AG10803 (cell line): ENCODE data around the gene KDM8.

ENCODE experiments used
- DNase-seq: peaks from one replicate; pipeline ENCODE4 v3.0.0; 2010; ENCODE audit warnings: low read depth
- H3K4me3 ChIP-seq: 2 replicates; pipeline ENCODE4 v1.5.1; 2011; ENCODE audit warnings: mild to moderate bottlenecking, low read length, control low read depth
- TF ChIP-seq, protein P1 (sequence below): conservative IDR thresholded peaks from 2 replicates; pipeline ENCODE4 v1.5.1; 2011; ENCODE audit warnings: mild to moderate bottlenecking, low read length, control low read depth, inconsistent platforms

KDM8 gene

DNA sequence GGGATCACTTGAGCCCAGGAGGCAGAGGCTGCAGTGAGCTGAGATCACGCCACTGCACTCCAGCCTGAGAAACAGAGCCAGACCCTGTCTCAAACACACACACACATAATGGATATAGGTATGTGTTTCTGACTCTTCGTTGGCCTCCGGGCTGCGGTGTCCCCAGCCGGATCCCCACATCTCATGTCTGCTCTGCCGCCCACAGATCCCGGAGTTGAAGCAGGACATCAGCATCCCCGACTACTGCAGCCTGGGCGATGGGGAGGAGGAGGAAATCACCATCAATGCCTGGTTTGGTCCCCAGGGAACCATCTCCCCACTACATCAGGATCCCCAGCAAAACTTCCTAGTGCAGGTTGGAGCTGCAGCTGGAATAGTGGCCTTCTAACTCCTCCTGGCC lies 15.4 kb downstream of the KDM8 start:
- H3K4me3 ChIP-seq: no peak overlapping the region
- TF ChIP-seq, protein P1, sequence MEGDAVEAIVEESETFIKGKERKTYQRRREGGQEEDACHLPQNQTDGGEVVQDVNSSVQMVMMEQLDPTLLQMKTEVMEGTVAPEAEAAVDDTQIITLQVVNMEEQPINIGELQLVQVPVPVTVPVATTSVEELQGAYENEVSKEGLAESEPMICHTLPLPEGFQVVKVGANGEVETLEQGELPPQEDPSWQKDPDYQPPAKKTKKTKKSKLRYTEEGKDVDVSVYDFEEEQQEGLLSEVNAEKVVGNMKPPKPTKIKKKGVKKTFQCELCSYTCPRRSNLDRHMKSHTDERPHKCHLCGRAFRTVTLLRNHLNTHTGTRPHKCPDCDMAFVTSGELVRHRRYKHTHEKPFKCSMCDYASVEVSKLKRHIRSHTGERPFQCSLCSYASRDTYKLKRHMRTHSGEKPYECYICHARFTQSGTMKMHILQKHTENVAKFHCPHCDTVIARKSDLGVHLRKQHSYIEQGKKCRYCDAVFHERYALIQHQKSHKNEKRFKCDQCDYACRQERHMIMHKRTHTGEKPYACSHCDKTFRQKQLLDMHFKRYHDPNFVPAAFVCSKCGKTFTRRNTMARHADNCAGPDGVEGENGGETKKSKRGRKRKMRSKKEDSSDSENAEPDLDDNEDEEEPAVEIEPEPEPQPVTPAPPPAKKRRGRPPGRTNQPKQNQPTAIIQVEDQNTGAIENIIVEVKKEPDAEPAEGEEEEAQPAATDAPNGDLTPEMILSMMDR: no peak
- no peak for DNase-seq

GRCh38 chr16:27219161-27219560 lies 15.8 kb downstream of the KDM8 start:
- no peak overlapping the region for H3K4me3 ChIP-seq
- TF ChIP-seq, protein P1: no peak
- no peak for DNase-seq

GRCh38 chr16:27220120-27220519 lies 16.8 kb downstream of the KDM8 start:
- DNase-seq: no peak
- TF ChIP-seq, protein P1: no peak
- H3K4me3 ChIP-seq: no peak overlapping the region

DNA sequence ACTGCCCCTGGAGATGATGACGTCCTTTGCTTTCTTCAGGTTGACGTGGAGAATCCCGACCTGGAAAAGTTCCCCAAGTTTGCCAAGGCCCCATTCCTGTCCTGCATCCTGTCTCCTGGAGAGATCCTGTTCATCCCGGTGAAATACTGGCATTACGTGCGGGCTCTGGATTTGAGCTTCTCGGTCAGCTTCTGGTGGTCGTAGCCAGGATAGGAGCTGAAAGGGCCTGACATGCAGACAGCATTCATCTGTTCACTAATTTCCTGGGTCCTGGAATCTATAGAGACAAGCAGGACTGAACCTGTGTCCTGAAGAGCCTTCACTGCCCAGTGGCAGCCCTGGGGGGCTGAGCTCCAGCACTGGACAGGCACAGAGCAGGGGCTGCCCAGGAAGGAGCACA lies 17.2 kb downstream of the KDM8 start:
- H3K4me3 ChIP-seq: no peak overlapping the region
- no peak for DNase-seq
- TF ChIP-seq, protein P1: no peak

DNA sequence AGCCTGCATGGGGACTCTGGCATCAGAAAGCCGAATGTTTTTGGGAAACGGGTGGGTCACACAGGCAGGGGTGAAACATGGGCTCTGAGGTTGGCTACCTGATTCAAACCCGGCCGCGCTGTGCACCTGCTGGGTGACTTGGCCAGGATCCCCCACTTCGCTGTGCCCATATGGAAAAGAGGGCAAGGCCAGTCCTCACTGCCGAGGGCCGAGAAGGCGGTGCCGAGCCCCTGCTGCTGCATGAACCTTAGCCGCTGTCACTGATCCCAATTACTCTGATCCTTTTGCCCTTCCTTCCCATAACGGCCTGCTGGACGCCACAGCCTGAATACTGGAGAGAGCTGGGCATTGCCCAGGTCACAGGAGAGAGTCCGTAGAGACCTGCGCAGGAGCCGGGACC lies 17.7 kb downstream of the KDM8 start:
- no peak for DNase-seq
- TF ChIP-seq, protein P1: no peak
- H3K4me3 ChIP-seq: no peak overlapping the region

- TF ChIP-seq, protein P1: no peak
- DNase-seq: peak; percentile 48
- no peak overlapping the region for H3K4me3 ChIP-seq
Observed at GRCh38 chr16:27221576-27222248, 18.4 kb downstream of the KDM8 start.

- TF ChIP-seq, protein P1: peak; percentile 13; the same call in 1 of the 2 replicates
- peak; percentile 92 for DNase-seq
- H3K4me3 ChIP-seq: peak overlapping the region; percentile 42
Observed at GRCh38 chr16:27222249-27223225, 19.2 kb downstream of the KDM8 start.
